ENCODE data around the gene RRP12.
"Not testable (repeated sequence)": the region's sequence is repeated elsewhere in the genome, so short reads cannot be mapped to it uniquely, and the experiment has no call there.

RRP12 gene

DNA sequence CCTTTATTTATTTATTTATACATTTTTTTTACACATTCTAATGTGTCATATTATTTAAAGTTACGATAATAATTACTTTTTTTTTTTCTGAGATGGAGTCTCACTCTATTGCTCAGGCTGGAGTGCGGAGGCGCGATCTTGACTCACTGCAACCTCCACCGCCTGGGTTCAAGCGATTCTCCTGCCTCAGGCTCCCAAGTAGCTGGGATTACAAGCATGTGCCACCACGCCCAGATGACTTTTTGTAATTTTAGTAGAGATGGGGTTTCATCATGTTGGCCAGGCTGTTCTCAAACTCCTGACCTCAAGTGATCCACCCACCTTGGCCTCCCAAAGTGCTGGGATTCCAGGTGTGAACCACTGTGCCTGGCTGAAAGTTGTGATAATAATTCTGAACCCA lies 5.3 kb upstream of the RRP12 start:
- not testable (repeated sequence) for H3K36me3 ChIP-seq (ENCODE audit: insufficient read depth, low read length); H3K27me3 ChIP-seq (ENCODE audit: insufficient read depth, low read length); H3K9me3 ChIP-seq (ENCODE audit: insufficient read depth, low read depth, low read length); H3K4me1 ChIP-seq (ENCODE audit: insufficient read depth, low read length); H3K27ac ChIP-seq (ENCODE audit: low read depth, low read length); H3K9ac ChIP-seq (ENCODE audit: low read depth, low read length); H3K4me3 ChIP-seq (ENCODE audit: low read length)
- 96% methylated on average over 6 of the region's 7 CpGs for WGBS

DNA sequence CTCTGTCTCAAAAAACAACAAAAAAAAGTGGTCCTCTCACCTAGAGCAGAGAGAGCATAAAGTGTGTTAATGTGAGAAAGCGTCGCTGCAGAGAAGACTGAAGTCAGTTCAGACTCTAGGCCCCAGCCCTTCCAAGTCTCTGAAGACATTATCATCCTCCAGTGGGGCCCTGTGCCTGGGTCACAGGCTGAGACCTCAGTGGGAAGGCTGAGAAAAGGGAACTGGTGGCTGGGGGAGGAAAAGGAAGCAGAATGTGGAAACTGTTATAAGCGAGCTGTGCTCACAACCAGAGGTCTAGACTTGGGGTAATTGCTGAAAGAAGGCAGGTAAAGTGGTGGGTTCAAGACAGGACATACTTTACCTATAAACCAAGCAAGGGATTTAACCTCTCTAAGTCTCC lies 4.9 kb upstream of the RRP12 start:
- Histone ChIP-seq H3K4me3 (ENCODE audit: low read length) (no peak overlapping the region), H3K27ac (ENCODE audit: low read depth, low read length) (no peak overlapping the region), H3K9ac (ENCODE audit: low read depth, low read length) (no peak overlapping the region), H3K9me3 (ENCODE audit: insufficient read depth, low read depth, low read length) (no peaks in the 10 kb centered on the region), H3K36me3 (ENCODE audit: insufficient read depth, low read length) (no peaks in the 10 kb centered on the region), H3K4me1 (ENCODE audit: insufficient read depth, low read length) (peaks cover 2% of the 10 kb centered on the region; the same call in 1 of the 2 replicates), H3K27me3 (ENCODE audit: insufficient read depth, low read length) (no peaks in the 10 kb centered on the region)
- 99% methylated on average over 3 of the region's 3 CpGs for WGBS

DNA sequence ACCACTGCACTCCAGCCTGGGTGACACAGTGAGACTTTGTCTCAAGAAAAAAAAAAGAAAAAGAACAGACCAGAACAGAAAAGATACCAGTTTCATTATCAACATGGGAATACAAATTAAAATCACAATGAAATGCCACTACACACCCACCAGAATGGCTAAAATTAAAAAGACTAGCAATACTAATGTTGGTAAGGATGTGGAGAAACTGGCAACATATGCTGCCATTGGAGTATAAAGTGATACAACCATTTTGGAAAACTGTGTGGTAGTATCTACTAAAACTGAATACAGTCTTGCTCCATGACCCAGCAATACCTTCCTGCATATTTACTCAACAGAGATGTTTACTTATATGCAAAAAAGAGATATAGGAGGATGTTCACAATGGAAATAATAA lies 2.9 kb upstream of the RRP12 start:
- Histone ChIP-seq H3K4me3 (ENCODE audit: low read length) (no peak overlapping the region), H3K36me3 (ENCODE audit: insufficient read depth, low read length) (0 out of 2 replicates have a peak, but pooled peaks cover 5% of the 10 kb centered on the region), H3K27ac (ENCODE audit: low read depth, low read length) (no peak overlapping the region), H3K9me3 (ENCODE audit: insufficient read depth, low read depth, low read length) (no peaks in the 10 kb centered on the region), H3K9ac (ENCODE audit: low read depth, low read length) (no peak overlapping the region), H3K27me3 (ENCODE audit: insufficient read depth, low read length) (no peaks in the 10 kb centered on the region), H3K4me1 (ENCODE audit: insufficient read depth, low read length) (peaks cover 2% of the 10 kb centered on the region; the same call in 1 of the 2 replicates)

DNA sequence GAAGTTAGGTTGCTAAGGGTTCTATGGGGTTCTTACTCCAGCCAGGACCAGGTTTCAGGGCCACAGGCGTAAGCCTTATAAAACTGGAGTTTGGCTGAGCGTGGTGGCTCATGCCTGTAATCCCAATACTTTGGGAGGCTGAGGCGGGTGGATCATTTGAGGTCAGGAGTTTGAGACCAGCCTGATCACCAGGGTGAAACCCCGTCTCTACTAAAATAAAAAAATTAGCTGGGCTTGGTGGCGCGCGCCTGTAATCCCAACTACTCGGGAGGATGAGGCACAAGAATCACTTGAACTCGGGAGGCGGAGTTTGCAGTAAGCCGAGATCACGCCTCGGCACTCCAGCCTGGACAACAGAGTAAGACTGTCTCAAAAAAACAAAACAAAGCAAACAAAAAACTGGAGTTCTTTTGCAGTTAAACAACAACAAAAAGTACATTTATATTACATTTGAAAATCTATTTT lies 347 bp upstream of the RRP12 start:
- Histone ChIP-seq H3K4me3 (ENCODE audit: low read length) (peak overlapping the region; percentile 77), H3K27me3 (ENCODE audit: insufficient read depth, low read length) (no peaks in the 10 kb centered on the region), H3K36me3 (ENCODE audit: insufficient read depth, low read length) (peaks cover 21% of the 10 kb centered on the region), H3K9me3 (ENCODE audit: insufficient read depth, low read depth, low read length) (no peaks in the 10 kb centered on the region), H3K27ac (ENCODE audit: low read depth, low read length) (peak overlapping the region; percentile 8; the same call in 1 of the 2 replicates), H3K4me1 (ENCODE audit: insufficient read depth, low read length) (peaks cover 2% of the 10 kb centered on the region; the same call in 1 of the 2 replicates), H3K9ac (ENCODE audit: low read depth, low read length) (no peak overlapping the region)
- WGBS, result 81% methylated on average over 13 of the region's 13 CpGs

DNA sequence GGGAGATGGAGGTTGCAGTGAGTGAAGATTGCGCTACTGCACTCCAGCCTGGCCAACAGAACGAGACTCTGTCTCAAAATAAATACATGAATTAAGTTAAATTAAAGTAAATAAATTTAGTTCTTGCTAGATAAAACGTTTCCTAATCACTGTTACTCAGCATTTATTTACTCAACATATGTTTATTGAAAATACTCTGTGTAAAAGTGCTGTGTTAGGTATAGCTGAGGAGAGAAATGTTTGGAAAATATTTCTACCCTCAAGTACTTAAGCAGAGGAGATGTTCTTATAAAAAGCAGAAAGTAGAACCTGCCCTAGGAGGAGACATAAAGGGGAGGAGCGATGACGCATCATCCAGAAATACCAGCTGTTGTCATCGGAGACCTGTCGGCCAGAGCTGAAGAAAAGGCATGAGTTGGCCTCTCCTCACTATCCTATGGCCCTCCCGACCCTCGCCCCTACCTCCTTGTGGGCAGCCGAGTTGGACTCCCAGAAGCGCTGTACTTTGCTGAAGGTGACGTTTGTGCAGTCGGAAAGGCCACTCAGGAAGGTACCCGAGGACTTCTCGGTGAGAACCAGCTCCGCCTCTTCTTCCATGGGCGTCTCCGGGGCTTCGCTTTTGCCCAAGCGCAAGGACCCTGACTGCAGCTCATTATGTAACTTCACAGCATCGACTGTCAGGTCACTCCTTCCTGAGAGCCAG lies 1.1 kb downstream of the RRP12 start:
- H3K4me3 ChIP-seq (ENCODE audit: low read length), result peak overlapping the region; percentile 77
- no peaks in the 10 kb centered on the region for H3K9me3 ChIP-seq (ENCODE audit: insufficient read depth, low read depth, low read length)
- H3K27me3 ChIP-seq (ENCODE audit: insufficient read depth, low read length), result no peaks in the 10 kb centered on the region
- H3K4me1 ChIP-seq (ENCODE audit: insufficient read depth, low read length), result peaks cover 2% of the 10 kb centered on the region; the same call in 1 of the 2 replicates
- peak overlapping the region; percentile 57; the same call in 1 of the 2 replicates for H3K9ac ChIP-seq (ENCODE audit: low read depth, low read length)
- H3K36me3 ChIP-seq (ENCODE audit: insufficient read depth, low read length), result peaks cover 35% of the 10 kb centered on the region
- H3K27ac ChIP-seq (ENCODE audit: low read depth, low read length), result no peak overlapping the region
- 31% methylated on average over 18 of the region's 21 CpGs for WGBS

DNA sequence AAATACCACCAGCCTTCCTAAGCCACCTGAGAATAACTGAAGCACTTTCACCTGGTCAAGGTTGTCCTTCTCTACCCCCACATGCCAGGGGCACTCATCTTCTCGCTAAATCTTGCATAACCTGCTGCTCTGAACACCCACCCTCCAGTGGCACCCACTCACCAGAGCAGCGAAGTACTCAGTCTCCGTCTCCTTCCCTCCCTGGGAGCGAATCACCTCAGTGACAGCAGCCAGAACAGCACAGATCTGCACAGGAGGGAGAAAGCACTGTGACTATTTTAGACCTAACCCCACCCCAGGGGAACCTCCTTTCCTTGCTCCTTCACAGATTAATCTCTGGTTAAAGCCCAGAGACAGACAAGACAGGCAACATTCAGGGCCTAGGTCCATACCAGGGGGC lies 5.1 kb downstream of the RRP12 start:
- H3K36me3 ChIP-seq (ENCODE audit: insufficient read depth, low read length), result peaks cover 65% of the 10 kb centered on the region
- WGBS, result 73% methylated on average over 4 of the region's 4 CpGs
- no peak overlapping the region for H3K9ac ChIP-seq (ENCODE audit: low read depth, low read length)

DNA sequence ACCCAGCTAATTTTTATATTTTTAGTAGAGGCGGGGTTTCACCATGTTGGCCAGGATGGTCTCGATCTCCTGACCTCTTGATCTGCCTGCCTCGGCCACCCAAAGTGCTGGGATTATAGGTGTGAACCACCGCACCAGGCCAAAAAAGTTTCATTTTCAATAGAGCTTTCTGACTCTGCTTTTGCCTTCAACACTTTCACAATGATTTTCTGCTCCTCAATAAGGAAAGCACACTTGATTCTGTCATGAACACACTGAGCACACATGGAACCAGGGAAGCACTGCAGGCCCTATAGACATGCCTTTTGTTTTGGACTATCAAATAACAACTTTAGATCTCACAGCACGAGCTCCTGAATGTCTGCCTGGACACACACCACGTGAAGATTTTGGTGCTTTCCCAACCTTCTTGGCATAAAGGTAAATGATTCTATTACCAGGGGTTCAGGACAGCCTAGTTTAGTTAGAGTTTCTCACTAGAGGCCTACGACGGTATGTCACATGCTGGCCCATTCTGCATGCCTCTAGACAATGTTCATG lies 8.0 kb downstream of the RRP12 start:
- no peak overlapping the region for H3K4me3 ChIP-seq (ENCODE audit: low read length)
- no peak overlapping the region for H3K9ac ChIP-seq (ENCODE audit: low read depth, low read length)
- H3K27ac ChIP-seq (ENCODE audit: low read depth, low read length), result no peak overlapping the region
- no peaks in the 10 kb centered on the region for H3K27me3 ChIP-seq (ENCODE audit: insufficient read depth, low read length)
- H3K9me3 ChIP-seq (ENCODE audit: insufficient read depth, low read depth, low read length), result no peaks in the 10 kb centered on the region
- 98% methylated on average over 8 of the region's 8 CpGs for WGBS
- no peaks in the 10 kb centered on the region for H3K4me1 ChIP-seq (ENCODE audit: insufficient read depth, low read length)
- H3K36me3 ChIP-seq (ENCODE audit: insufficient read depth, low read length), result peaks cover 84% of the 10 kb centered on the region

More for the DNA sequence above, 5.1 kb downstream of the RRP12 start:
- Histone ChIP-seq H3K27me3 (ENCODE audit: insufficient read depth, low read length) (no peaks in the 10 kb centered on the region), H3K9me3 (ENCODE audit: insufficient read depth, low read depth, low read length) (no peaks in the 10 kb centered on the region), H3K4me3 (ENCODE audit: low read length) (no peak overlapping the region), H3K4me1 (ENCODE audit: insufficient read depth, low read length) (no peaks in the 10 kb centered on the region), H3K27ac (ENCODE audit: low read depth, low read length) (no peak overlapping the region)

DNA sequence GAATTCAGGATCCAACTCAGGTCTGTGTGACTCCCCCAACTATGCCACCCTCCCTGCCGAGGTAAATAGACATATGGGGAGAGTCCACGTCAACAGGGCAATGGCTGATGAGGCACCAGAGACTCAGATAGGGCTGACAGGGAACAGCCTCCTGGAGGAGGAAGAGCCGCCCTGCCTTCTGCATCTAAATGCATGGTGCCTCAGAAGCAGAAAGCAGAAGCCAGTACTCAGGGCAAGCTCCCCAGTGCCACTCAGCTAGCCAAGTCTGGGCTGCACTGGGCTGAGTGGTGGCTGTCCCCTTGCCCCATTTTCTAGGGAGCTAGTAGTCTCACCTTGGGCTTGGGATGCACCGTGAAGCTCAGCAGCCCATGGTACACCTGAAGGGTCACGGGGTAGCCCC lies 11.0 kb downstream of the RRP12 start:
- H3K9ac ChIP-seq (ENCODE audit: low read depth, low read length), result no peak overlapping the region
- H3K36me3 ChIP-seq (ENCODE audit: insufficient read depth, low read length), result peaks cover 86% of the 10 kb centered on the region
- no peak overlapping the region for H3K27ac ChIP-seq (ENCODE audit: low read depth, low read length)
- no peaks in the 10 kb centered on the region for H3K9me3 ChIP-seq (ENCODE audit: insufficient read depth, low read depth, low read length)
- 95% methylated on average over 5 of the region's 5 CpGs for WGBS
- no peak overlapping the region for H3K4me3 ChIP-seq (ENCODE audit: low read length)
- no peaks in the 10 kb centered on the region for H3K4me1 ChIP-seq (ENCODE audit: insufficient read depth, low read length)
- H3K27me3 ChIP-seq (ENCODE audit: insufficient read depth, low read length), result no peaks in the 10 kb centered on the region

DNA sequence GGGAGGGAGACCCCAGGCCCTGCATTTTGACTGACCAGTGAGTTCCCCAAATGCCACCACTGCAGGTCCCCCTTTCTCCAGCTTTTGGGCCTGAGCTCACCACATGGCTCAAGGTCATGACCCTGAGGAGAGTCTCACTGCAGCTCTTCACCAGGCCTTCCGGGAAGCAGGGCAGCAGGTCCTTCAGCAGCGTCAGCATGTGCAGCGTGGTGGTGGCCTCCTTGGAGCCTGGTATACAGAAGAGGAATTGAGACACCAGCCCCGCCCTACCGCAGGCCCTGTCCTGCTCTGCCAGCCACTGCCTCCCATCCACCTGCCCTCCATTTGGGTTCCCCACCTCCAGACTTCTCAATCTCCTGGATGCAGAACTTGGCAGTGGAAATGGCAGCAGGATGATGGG lies 13.0 kb downstream of the RRP12 start:
- H3K4me1 ChIP-seq (ENCODE audit: insufficient read depth, low read length), result no peaks in the 10 kb centered on the region
- no peaks in the 10 kb centered on the region for H3K27me3 ChIP-seq (ENCODE audit: insufficient read depth, low read length)
- H3K36me3 ChIP-seq (ENCODE audit: insufficient read depth, low read length), result peaks cover 78% of the 10 kb centered on the region
- H3K4me3 ChIP-seq (ENCODE audit: low read length), result no peak overlapping the region
- no peak overlapping the region for H3K27ac ChIP-seq (ENCODE audit: low read depth, low read length)
- H3K9ac ChIP-seq (ENCODE audit: low read depth, low read length), result no peak overlapping the region
- H3K9me3 ChIP-seq (ENCODE audit: insufficient read depth, low read depth, low read length), result no peaks in the 10 kb centered on the region
- WGBS, result 95% methylated on average over 5 of the region's 5 CpGs

DNA sequence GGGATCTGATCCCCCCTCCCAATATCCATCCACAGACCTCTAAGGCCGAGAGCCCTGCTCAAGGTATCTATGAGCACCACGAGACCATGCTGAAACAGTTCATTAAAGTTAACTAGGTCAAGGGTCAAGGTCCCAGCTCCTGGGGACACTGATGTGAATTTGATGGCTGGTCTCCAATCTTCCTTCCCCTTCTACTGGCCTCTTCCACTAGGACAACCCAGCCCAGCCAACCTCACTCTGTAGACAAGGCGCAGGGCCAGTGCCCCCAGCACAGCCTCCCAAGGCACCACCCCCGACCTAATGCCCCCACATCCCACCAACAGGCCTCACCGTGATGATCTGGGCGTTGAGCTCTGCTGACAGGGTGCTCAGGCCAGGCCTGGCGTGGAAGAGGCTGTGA lies 15.6 kb downstream of the RRP12 start:
- H3K4me3 ChIP-seq (ENCODE audit: low read length), result no peak overlapping the region
- H3K36me3 ChIP-seq (ENCODE audit: insufficient read depth, low read length), result peaks cover 81% of the 10 kb centered on the region
- 82% methylated on average over 7 of the region's 7 CpGs for WGBS
- H3K4me1 ChIP-seq (ENCODE audit: insufficient read depth, low read length), result no peaks in the 10 kb centered on the region
- H3K9me3 ChIP-seq (ENCODE audit: insufficient read depth, low read depth, low read length), result no peaks in the 10 kb centered on the region
- H3K9ac ChIP-seq (ENCODE audit: low read depth, low read length), result no peak overlapping the region
- no peak overlapping the region for H3K27ac ChIP-seq (ENCODE audit: low read depth, low read length)
- no peaks in the 10 kb centered on the region for H3K27me3 ChIP-seq (ENCODE audit: insufficient read depth, low read length)

DNA sequence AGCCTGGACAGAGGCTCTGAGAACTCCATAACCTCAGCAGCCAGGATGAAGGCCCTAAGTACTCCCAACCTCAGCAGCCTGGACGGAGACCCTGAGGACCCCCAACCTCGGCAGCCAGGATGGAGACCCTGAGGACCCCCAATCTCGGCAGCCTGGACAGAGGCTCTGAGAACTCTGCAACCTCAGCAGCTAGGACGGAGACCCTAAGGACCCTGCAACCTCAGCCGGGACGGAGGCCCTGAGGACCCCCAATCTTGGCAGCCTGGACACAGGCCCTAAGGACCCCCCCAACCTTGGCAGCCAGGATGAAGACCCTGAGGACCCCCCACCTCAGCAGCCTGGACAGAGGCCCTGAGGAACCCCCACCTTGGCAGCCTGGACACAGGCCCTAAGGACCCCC lies 16.5 kb downstream of the RRP12 start:
- H3K9ac ChIP-seq (ENCODE audit: low read depth, low read length), result no peak overlapping the region
- no peak overlapping the region for H3K4me3 ChIP-seq (ENCODE audit: low read length)
- no peaks in the 10 kb centered on the region for H3K27me3 ChIP-seq (ENCODE audit: insufficient read depth, low read length)
- 96% methylated on average over 6 of the region's 6 CpGs for WGBS
- no peaks in the 10 kb centered on the region for H3K9me3 ChIP-seq (ENCODE audit: insufficient read depth, low read depth, low read length)
- H3K4me1 ChIP-seq (ENCODE audit: insufficient read depth, low read length), result no peaks in the 10 kb centered on the region
- H3K36me3 ChIP-seq (ENCODE audit: insufficient read depth, low read length), result peaks cover 82% of the 10 kb centered on the region
- no peak overlapping the region for H3K27ac ChIP-seq (ENCODE audit: low read depth, low read length)

All from HUES64 (cell line).